ENCODE data around the gene ZFYVE28.

Gene ZFYVE28

GRCh38 chr4:2304321-2304876, 114.0 kb downstream of the ZFYVE28 start:
- DNase-seq (ENCODE audit: low read depth in 2 of 2), result no peak

DNA sequence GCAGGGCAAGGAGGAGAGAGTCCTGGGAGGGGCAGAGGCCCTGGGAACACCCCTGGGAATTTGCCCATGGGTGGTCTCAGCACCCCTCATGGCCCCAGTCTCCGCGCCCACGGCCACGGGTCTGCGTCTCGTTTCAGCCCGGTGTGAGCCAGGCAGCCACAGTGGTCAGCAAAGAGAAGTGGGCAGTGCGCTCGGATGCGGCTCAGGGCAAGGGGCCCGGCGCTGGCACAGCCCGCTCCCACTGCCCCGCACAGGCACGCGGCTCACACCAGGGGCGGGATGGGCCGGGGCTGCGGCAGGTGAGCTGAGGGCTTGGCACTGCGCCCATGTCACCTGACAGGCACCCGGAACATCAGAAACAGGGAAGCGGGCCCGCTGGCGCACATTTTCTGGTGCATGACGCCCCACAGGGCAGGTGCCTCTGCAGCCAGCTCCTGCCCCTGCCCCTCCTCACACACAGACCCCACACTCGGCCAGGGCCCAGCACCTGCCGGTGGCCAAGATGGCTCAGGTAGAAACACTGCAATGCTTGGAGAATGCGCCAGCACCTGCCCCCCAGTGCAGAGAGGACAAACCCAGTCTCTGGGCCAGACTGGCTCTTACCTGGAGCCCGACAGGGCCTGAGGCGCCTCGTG, 114.6 kb downstream of the ZFYVE28 start:
- no peak for DNase-seq (ENCODE audit: low read depth in 2 of 2)

DNA sequence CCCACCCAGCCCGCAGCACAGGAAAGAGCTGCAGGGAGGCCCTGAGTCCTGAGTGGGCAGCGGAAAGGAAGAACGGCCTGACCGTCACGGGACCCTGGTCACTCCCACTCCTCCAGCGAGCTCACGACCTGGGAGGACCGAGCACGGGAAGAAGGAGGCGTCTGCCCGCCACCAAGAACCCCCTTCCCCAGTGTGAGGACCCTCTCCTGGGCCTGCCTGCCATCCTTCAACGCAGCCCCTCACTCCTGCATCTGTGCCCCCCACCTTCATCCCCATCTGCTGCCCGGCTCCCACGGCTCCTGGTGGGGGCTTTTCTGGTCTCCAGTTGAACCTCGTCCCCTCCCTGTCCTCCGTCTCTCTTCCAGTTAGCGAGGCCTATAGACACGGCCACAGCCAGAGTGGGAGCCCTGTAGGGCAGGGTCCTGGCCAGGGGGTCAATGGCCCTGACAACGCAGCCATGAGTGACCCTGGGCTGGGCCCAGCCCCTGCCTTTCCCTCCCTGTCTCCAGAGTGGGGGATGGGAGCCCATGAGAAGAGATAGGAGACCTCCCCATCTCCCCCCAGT, 115.2 kb downstream of the ZFYVE28 start:
- DNase-seq (ENCODE audit: low read depth in 2 of 2), result no peak

- DNase-seq (ENCODE audit: low read depth in 2 of 2), result no peak
Measured at GRCh38 chr4:2302387-2303119, 115.9 kb downstream of the ZFYVE28 start.

GRCh38 chr4:2301806-2302205, 116.6 kb downstream of the ZFYVE28 start:
- DNase-seq (ENCODE audit: low read depth in 2 of 2), result no peak

GRCh38 chr4:2301225-2301642, 117.2 kb downstream of the ZFYVE28 start:
- no peak for DNase-seq (ENCODE audit: low read depth in 2 of 2)

GRCh38 chr4:2300431-2301224, 117.8 kb downstream of the ZFYVE28 start:
- DNase-seq (ENCODE audit: low read depth in 2 of 2), result no peak

- no peak for DNase-seq (ENCODE audit: low read depth in 2 of 2)
Measured at GRCh38 chr4:2299794-2300193, 118.7 kb downstream of the ZFYVE28 start.

GRCh38 chr4:2298532-2298991, 119.9 kb downstream of the ZFYVE28 start:
- DNase-seq (ENCODE audit: low read depth in 2 of 2), result no peak

GRCh38 chr4:2297606-2298531, 120.6 kb downstream of the ZFYVE28 start:
- DNase-seq (ENCODE audit: low read depth in 2 of 2), result no peak

DNA sequence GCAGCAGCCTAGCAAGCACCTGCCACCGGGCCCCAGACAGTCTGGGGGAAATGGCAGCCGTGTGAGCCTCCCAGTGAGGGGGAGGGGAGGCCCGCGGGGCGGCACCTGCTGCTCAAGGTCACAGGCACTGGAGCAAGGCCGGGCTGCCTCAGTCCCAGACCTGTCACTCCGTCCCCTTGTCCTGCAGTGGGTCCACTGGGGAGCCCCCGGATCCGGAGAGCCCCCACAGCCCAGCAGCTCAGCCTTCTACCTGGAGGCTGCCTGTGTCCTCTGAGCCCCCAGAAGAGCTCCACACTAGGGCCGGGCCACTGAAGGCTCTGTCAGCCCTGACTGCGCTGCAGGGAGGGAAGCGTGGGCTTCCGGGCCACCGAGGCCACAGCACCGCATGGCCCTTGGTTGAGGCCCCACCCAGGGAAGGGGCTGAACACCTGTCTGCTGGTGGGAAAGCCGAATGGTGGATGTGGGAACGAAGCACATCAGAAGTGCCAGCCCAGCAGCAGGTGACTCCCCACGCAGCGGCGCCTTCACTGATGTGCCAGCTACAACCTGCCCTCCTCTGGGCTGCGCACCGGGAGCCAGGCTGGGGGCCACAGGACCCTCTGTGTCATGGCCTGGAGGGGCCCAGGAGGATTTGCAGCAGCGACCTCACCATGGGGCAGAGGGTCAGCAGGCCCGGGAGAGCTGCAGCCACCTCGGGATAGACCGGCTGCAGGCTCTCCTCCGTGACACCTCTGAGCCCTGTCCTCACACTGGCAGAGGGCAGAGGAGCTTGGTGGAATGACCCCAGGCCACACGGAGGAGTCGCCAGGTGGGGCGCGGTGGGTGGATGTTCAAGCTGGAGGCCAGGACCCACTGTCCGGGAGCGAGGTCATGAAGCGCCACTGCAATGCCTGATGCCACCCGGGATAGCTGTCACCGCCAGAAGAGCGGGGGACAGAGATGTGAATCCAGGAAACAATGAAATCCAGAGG, 121.5 kb downstream of the ZFYVE28 start:
- DNase-seq (ENCODE audit: low read depth in 2 of 2), result no peak

DNA sequence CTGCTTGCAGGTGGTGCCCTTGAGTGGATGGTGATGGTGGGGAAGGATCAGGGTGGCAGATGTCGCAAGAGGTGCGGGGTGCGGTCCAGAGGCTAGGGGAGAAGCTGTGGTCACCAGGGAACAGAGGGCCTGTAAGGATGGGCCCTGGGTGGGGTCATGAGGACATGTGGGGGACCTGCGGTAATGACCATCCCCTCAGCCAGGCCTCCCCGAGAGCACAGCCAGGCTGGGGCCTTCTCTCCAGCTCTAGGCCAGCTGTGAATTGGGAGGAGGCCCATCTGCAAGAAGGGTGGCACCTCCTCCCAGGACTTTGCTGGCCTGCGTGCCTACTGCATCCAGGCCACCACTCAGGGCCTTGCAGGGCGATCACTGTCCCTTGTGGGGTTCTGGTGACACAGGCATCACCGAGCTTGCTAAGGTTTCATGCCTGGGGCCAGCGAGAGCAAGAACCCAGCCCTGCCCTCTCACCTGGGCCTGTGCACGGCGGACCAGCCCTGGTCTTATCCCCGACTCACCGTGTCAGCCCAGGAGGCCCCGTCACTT, 122.5 kb downstream of the ZFYVE28 start:
- DNase-seq (ENCODE audit: low read depth in 2 of 2), result no peak

DNA sequence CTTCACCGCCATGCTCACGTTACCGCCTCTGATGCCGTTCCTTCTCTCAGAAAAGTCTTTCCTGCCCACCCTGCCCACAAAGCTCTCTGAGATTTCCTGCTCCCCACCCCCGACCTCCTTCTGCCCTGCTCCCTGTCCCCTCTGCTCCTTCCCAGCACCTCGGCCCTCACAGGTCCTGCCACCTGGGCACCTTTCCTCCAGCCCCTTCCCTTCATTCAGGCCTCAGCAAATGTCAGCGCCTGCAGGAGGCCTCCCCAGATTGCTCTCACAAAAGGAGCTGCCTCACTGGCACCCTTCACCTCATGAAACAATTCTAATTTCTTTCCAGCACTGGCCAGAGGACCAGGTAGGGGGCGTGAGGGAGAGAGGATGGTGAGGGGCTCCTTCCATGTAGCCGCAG, 122.9 kb downstream of the ZFYVE28 start:
- no peak for DNase-seq (ENCODE audit: low read depth in 2 of 2)

DNA sequence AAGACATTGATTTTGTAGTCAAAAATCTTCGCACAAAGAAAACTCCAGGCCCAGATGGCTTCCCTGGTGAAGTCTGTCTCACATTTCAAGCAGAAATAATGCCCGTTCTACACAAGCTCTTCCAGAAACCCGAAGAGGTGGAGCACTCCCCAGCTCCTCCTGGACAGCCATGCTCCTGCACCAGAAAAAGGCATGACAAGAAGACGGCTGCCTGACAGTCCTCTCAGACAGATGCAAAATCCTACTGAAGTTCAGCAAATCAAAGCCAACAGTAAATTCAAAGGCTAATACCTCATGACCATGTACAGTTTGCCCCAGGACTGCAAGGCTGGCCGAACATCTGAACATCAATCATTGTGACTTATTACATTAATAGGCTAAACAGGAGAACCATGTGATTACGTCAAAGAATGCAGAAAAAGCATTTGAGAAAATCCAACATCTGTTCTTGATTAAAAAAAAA, 125.8 kb downstream of the ZFYVE28 start:
- DNase-seq (ENCODE audit: low read depth in 2 of 2), result peak; percentile 43 to 45

- no peak for DNase-seq (ENCODE audit: low read depth in 2 of 2)
Measured at GRCh38 chr4:2291705-2292645, 126.5 kb downstream of the ZFYVE28 start.

DNA sequence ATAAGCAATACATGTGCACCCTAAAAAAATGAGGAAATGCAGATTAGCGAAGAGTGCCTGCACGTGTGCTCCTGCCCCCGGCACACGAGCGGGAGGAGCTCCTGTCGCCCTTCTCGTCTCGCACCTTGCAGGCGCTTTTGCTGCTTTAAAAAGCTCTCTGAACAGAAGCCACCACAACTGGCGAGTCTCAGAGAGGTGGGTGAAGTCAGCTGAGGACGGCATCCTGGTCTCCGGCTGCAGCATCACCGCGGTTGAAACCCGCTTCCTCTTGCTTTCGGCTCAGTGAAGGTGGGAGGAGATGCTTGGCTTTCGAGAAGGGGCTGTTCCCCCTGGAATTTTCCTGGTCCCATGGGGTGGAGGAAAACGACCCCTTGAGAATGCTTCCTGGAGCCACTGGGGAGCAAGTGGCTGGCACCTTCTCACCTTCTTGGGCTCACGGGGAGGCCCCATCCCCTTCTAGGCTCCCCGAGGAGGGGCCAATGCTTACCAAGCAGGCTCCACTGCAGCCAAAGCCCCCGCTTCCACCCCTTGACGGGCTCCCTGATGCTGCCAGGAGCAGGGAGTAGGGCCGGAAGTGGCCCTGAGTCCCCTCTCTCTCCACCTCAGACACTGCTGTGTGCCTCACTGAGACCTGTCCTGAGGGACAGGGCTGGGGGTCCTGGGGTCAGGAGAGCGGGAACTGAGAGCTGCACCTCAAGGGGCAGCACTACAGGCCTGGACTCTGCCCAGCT, 127.3 kb downstream of the ZFYVE28 start:
- no peak for DNase-seq (ENCODE audit: low read depth in 2 of 2)

GRCh38 chr4:2290488-2290887, 128.0 kb downstream of the ZFYVE28 start:
- no peak for DNase-seq (ENCODE audit: low read depth in 2 of 2)

All from fibroblast of skin of left biceps (primary cell).